SH-SY5Y (cell line): ENCODE measurements around the gene MRC2.

Experiments
- GATA2 ChIP-seq: IDR thresholded peaks from 2 replicates; pipeline ENCODE4 v1.6.1; 2011; ENCODE audit warnings: mild to moderate bottlenecking, low read depth, low read length
- GATA3 ChIP-seq: IDR thresholded peaks from 2 replicates; pipeline ENCODE4 v1.6.1; 2011; ENCODE audit warnings: low read depth, mild to moderate bottlenecking, low read length, moderate library complexity

- TF ChIP-seq GATA2 (no peak), GATA3 (no peak)
These were observed 52.5 kb downstream of the MRC2 start for GRCh38 chr17:62679866-62680377.
